A673 (cell line): Measurements from ENCODE around the gene CCDC186.
"Not testable (repeated sequence)": the region's sequence is repeated elsewhere in the genome, so short reads cannot be mapped to it uniquely, and the experiment has no call there.

Experiments used
- EZH2 ChIP-seq: fragments of 200-600 bp; sonication (generic); IDR thresholded peaks from 2 replicates; pipeline ENCODE4 v1.6.1; 2017; ENCODE audit warnings: borderline replicate concordance, low read depth, mild to moderate bottlenecking, mixed read lengths, antibody characterized with exemption, low read length; ENCODE audit not compliant: poor library complexity, severe bottlenecking
- TF ChIP-seq, protein P1 (sequence below): fragments of 300-800, 200-600 bp; sonication (generic); conservative IDR thresholded peaks from 2 replicates; pipeline ENCODE4 v1.5.1; 2017; ENCODE audit warnings: low read depth, mild to moderate bottlenecking, antibody characterized with exemption, low read length, moderate library complexity, mixed read lengths

DNA sequence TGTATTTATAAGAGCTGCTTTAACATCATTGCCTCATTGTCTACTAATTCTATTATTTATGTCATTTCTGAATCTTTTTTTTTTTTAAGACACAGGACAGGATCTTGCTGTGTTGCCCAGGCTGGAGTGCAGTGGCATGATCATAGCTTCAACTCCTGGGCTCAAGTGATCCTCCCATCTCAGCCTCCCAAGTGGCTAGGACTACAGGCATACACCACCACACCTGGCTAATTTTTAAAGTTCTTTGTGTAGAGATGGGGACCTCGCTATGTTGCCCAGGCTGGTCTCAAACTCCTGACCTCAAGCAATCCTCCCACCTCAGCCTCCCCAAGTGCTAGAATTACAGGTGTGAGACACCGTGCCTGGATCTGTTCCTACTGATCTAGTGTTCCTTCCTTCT lies 33.2 kb downstream of the CCDC186 start:
- TF ChIP-seq, protein P1, sequence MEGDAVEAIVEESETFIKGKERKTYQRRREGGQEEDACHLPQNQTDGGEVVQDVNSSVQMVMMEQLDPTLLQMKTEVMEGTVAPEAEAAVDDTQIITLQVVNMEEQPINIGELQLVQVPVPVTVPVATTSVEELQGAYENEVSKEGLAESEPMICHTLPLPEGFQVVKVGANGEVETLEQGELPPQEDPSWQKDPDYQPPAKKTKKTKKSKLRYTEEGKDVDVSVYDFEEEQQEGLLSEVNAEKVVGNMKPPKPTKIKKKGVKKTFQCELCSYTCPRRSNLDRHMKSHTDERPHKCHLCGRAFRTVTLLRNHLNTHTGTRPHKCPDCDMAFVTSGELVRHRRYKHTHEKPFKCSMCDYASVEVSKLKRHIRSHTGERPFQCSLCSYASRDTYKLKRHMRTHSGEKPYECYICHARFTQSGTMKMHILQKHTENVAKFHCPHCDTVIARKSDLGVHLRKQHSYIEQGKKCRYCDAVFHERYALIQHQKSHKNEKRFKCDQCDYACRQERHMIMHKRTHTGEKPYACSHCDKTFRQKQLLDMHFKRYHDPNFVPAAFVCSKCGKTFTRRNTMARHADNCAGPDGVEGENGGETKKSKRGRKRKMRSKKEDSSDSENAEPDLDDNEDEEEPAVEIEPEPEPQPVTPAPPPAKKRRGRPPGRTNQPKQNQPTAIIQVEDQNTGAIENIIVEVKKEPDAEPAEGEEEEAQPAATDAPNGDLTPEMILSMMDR, result not testable (repeated sequence)
- not testable (repeated sequence) for TF ChIP-seq EZH2
